ENCODE results near the gene THSD7A. TPM values are rescaled to one million over a fixed set of nuclear protein-coding genes. Genes with fewer than 3 reads are reported as not detected.

Gene THSD7A
- total and polyA plus RNA-seq, 2 of the 8 experiments (the other 6 are each of a cell fraction or from before 2014, with no cell fraction given) = 0.44 to 1.2 TPM

DNA sequence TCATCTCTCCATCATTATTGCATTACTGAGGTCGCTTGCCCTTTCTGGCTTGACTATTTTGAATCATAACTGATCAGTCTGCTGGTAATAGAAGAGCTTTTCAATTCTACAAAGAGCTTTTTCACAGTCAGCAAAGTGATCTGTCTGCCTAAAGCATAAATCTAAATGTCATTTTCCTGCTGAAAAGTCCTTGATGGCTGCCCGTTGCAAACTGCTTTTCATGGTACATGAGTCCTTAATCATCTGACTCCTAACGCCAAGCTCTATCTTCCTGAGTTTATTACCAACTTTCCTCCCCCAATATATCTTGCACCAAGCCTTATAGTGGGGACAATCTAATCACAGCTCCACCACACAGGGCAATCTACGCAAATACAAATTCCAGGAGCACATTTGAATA, 39.8 kb downstream of the THSD7A start:
- no peak for DNase-seq (ENCODE audit: low read depth in 1 of 2, low spot score in 2 of 2)
- H2BK12ac ChIP-seq (ENCODE audit: low read depth, low read length) = no peak overlapping the region
- CTCF ChIA-PET (ENCODE audit: partially characterized antibody) = interaction anchor here (1.2 kb wide), 1 partner anchor 43 kb away, joined by 3 read pairs; no protein-coding TSS in a partner anchor

More for the DNA sequence above, 39.8 kb downstream of the THSD7A start:
- H3K9ac ChIP-seq (replicated peaks in 1 of 4; ENCODE audit: extremely low read depth in 1 of 4, low read depth in 3 of 4, low read length in 3 of 4) = no peak overlapping the region
- H2BK15ac ChIP-seq (ENCODE audit: low read length) = no peak overlapping the region
- no peak overlapping the region for H3K18ac ChIP-seq (ENCODE audit: extremely low read depth, low read length)
- no peak overlapping the region for H2AK5ac ChIP-seq (ENCODE audit: low read depth, low read length)
- no peak overlapping the region for H3K56ac ChIP-seq (replicated peaks; ENCODE audit: insufficient read length, low read depth, low read length)
- no peak overlapping the region for H3K14ac ChIP-seq (ENCODE audit: insufficient read length)
- no peak overlapping the region for H2BK5ac ChIP-seq (ENCODE audit: low read depth, low read length)
- H2AFZ ChIP-seq (ENCODE audit: low read length) = no peak overlapping the region
- H3K79me1 ChIP-seq (ENCODE audit: low read depth, low read length) = no peaks in the 10 kb centered on the region
- no peak overlapping the region for H4K5ac ChIP-seq (ENCODE audit: insufficient read length, low read depth, low read length)
- H3K27me3 ChIP-seq (replicated peaks in 1 of 4; ENCODE audit: control insufficient read depth in 3 of 4, extremely low read depth in 1 of 4, insufficient read depth in 3 of 4, low read length in 3 of 4) = peaks cover 0 to 2% (median 0%) of the 10 kb centered on the region in 4 experiments; a peak in 1 of 7 replicates
- no peaks in the 10 kb centered on the region for H4K20me1 ChIP-seq (replicated peaks in 1 of 2; ENCODE audit: control insufficient read depth in 1 of 2, insufficient read depth in 2 of 2, low read length in 2 of 2)
- H2BK20ac ChIP-seq (ENCODE audit: low read length) = no peak overlapping the region
- TF ChIP-seq CTBP2 (IDR thresholded peaks at IDR 0.05; ENCODE audit: borderline replicate concordance, insufficient read depth, insufficient read length, low read length) = no peak
- TF ChIP-seq ZNF274 (IDR thresholded peaks at IDR 0.05; ENCODE audit: borderline replicate concordance, extremely low read depth, low read length) = no peak
- TF ChIP-seq MAX (IDR thresholded peaks at IDR 0.05) = no peak
- TF ChIP-seq MAFK (IDR thresholded peaks at IDR 0.05; ENCODE audit: low read depth, low read length) = no peak
- no peak for TF ChIP-seq CBX8 (IDR thresholded peaks at IDR 0.05; ENCODE audit: borderline replicate concordance, low read depth, low read length)
- no peaks in the 10 kb centered on the region for H3K36me3 ChIP-seq (ENCODE audit: control insufficient read depth in 2 of 4, insufficient read depth in 4 of 4, low read length in 3 of 4)
- H3K9me3 ChIP-seq (ENCODE audit: insufficient read depth in 2 of 2, low read depth in 1 of 2, low read length in 1 of 2) = no peaks in the 10 kb centered on the region
- no peak overlapping the region for H3K4me2 ChIP-seq (ENCODE audit: insufficient read depth in 1 of 2, low read depth in 2 of 2, low read length in 2 of 2)
- no peak overlapping the region for H3K4me3 ChIP-seq (ENCODE audit: extremely low read depth in 1 of 4, insufficient read depth in 2 of 4, low read depth in 3 of 4, low read length in 4 of 4)
- POLR2A ChIA-PET (ENCODE audit: partially characterized antibody) = no interaction called here
- no peak overlapping the region for H3K23ac ChIP-seq (ENCODE audit: insufficient read length)
- H3K27ac ChIP-seq (ENCODE audit: low read depth, low read length) = no peak overlapping the region
- H3K23me2 ChIP-seq (ENCODE audit: low read depth, low read length) = no peaks in the 10 kb centered on the region; the same call in 1 of the 2 replicates
- H4K91ac ChIP-seq (replicated peaks; ENCODE audit: insufficient read length, low read length) = no peak overlapping the region
- no peaks in the 10 kb centered on the region for H3K79me2 ChIP-seq (ENCODE audit: control insufficient read depth in 1 of 2, insufficient read depth in 2 of 2, low read length in 2 of 2)
- no peak for FAIRE-seq
- H2BK120ac ChIP-seq (replicated peaks; ENCODE audit: low read depth, low read length) = no peak overlapping the region
- no peak overlapping the region for H3K4ac ChIP-seq (replicated peaks; ENCODE audit: insufficient read length, low read depth, low read length)
- WGBS, 2 experiments (ENCODE audit: extremely low coverage in 1 of 2, insufficient coverage in 1 of 2, insufficient read length in 1 of 2, insufficient replicate concordance in 2 of 2, low coverage in 1 of 2, low lambda C conversion rate in 2 of 2, missing lambda C conversion rate in 1 of 2) = 93 to 100% methylated on average over 1 to 4 of the region's 4 CpGs
- H3K4me1 ChIP-seq (replicated peaks in 1 of 4; ENCODE audit: control insufficient read depth in 3 of 4, insufficient read depth in 4 of 4, low read length in 3 of 4) = no peaks in the 10 kb centered on the region
- no peak overlapping the region for H4K8ac ChIP-seq (ENCODE audit: extremely low read depth, insufficient read depth, low read length)

Measured in H1 (cell line).